NCI-H1694 treated with DMSO at 0.1 percent for 48 hours (cell line): ENCODE results near the gene GPR84.
"Not testable (repeated sequence)": the region's sequence is repeated elsewhere in the genome, so short reads cannot be mapped to it uniquely, and the experiment has no call there.

Source experiments
- DNase-seq: peaks from one replicate; lab custom pipeline; 2025; lab: John Stamatoyannopoulos, UW

GPR84 gene

DNA sequence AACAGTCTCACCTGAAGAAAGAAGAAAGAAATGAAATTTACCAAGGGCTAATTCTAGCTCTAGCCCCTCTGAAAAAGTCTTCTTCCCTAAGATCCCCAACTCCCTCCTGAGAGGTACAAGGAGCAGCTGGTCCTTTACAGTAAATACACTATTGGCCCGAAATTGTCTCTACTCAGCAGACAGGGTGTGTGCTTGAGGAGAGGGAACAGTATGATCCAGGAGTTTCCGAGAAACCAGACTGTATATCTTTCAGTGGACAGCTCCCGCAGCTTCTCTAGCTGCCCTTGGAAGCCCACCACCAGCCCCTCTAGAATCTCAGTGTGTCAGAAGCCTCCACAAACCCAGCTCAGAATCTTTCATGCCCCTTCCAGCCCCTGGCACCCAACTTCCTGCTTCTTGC is 8.1 kb downstream of the GPR84 start:
- no peak for DNase-seq

DNA sequence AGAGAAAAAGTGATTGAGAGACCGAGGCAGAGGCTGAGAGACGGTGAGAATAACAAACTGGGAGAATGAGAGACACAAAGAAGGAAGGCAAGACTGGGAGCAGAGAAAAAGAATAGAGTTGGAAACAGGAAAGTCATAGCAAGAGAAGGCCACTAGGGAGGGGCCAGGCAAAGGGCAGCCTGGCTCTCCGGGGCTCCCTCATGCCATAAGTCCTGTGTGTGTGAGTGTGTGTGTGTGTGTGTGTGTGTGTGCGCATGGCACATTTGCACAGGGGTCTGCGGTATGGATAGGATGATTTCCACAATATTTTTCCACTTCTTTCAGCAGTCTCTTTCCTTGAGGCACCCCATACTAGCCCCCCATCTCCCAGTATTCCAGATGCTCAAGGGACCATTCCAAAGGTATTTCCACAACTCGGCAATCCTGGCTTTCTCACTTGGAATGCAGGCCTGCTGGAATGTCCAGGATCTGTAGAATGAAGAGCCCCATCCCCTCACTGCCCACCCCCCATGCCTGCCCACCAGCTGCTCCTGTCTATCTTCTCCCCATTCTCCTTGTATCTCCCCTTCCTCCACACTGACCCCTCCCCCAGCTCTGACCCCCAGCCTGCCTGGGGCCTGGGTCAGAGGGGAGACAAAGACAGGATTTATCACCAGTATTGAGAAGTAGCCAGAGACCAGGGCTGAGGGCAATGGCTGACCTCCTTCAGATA is 9.0 kb downstream of the GPR84 start:
- DNase-seq = no peak

DNA sequence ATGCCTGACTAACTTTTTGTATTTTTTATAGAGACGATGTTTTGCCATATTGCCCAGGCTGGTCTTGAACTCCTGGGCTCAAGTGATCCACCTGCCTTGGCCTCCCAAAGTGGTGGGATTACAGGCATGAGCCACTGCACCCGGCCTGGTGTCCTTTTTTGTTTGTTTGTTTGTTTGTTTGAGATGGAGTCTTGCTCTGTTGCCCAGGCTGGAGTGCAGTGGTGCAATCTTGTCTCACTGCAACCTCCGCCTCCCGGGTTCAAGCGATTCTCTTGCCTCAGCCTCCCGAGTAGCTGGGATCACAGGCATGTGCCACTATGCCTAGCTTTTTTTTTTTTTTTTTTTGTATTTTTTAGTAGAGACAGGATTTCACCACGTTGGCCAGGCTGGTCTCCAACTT is 10.0 kb downstream of the GPR84 start:
- not testable (repeated sequence) for DNase-seq

DNA sequence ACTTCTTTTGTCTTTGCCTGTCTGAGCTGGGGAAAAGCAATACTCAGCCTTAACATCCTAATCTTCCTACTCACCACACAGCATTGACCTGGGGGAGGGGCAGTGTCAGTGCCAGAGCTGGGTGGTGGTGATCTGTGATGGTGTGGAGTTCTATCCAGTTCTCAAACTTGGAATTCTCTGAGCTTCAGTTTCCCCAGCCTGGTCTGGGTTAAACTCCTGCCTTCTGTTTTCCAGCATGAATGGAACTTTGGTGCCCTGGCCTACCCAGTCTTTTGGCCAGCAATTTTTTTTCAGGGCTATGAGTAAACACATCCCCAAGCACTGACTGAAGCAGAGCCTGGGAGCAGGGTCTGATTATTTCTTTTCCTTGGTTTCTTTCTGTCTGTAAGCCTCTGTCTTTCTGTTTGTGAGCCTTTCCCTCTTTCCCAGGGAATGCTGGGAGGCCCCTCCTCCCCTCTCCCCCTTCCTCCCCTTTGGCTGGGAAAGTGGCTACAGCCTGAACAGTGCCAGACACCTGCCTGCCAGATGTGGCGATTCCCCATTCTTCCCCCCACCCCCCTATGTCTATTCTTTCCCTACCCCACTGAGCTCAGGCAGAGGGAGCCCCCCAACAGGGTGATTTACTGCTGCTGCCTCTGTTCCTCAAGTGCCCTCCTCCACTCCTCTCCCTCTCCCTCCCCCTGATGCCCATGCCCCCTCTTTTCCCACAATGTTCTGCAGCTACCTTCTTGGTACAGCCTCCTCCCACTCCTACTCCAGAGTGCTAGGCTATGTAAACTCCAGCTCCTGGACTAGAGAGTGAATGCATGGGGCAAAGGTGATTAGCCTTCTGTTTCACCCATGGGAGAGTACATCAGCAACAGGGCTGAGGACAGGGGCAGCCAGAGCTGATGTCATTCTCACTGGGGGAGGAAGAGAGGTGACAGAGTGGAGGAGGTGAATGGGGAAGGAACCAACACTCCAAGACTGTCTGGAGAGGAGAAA is 11.1 kb downstream of the GPR84 start:
- DNase-seq = peak; percentile 21

DNA sequence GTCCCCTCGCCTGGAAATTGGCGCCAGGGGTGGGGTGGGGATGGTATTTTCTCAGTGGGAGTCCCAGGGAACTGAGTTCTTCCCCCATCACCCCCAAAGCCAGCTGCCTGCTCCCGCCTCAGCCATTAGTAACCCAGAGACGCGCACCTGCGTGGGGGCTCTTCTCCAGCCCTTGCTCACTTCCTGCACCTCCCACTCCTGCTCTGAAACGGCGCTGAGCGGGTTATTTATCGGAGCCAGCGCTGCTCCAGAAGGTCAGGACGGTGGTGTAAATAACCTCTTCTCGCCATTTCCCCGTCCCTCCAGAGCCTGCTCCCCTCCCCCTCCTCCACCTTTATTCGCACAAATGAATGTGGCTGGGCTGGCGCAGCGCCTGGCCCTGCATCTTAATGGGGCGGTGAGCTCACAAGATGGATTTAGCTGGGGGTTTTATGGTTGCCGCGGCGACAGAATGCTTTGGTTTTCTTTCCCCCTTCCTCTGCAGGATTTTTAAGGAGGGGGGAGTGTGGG is 12.2 kb downstream of the GPR84 start:
- peak; percentile 42 for DNase-seq

DNA sequence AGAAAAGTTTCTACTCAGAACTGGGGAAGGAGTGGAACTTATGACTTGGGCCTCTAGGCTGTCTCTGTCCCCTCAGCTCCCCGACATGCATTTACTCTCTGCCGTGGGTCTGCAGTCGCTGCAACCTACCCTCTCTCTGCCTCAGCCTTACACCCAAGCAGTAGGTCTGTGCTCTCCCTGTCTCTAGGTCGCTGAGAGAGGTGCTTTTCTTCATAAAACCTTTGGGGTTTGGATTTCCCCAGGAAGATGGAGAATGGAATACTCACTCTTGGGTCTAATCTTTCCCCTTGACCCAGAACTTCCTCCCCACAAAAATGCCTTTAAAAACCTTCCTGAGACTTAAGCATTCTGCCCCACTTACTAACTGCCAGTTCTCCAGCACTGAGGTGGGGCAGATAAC is 12.9 kb downstream of the GPR84 start:
- DNase-seq = no peak

DNA sequence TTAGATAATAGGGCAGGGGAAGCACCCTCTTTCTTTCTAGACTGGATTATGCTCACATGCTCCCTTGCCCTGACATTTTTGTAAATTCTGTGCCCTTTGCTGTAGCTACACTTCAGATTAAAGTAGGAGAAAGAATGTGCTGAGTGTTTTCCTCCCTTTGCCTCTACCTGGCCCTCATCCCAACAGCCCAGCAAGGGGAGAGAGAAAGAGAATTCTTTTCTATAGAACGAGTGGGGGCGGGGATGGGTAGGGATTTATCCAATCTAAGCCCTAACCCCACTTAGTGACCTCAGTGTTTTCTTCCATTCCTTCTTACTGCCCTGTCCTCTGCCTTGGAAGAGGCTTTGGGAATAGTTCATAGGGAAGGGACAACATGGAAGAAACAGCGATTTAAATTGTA is 13.5 kb downstream of the GPR84 start:
- DNase-seq = no peak

DNA sequence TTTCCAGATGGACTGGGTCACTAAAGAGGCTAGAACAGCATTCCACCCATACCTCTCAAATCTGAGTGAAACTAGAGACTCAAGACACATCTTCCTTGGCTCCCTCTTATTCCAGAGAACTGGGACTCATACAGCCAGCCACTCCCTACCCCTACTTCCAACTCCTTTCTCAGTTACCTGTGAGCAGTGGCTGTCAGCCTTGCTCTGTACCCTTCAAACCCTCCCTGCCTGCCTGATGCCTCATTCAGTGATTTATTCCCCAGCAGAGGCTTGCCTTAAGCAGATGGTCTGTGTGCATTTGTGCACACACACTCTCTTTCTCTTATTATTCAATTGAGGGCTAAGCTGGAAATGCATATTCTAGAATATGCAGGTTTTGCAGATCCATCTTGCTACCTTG is 14.6 kb downstream of the GPR84 start:
- DNase-seq = peak; percentile 37

DNA sequence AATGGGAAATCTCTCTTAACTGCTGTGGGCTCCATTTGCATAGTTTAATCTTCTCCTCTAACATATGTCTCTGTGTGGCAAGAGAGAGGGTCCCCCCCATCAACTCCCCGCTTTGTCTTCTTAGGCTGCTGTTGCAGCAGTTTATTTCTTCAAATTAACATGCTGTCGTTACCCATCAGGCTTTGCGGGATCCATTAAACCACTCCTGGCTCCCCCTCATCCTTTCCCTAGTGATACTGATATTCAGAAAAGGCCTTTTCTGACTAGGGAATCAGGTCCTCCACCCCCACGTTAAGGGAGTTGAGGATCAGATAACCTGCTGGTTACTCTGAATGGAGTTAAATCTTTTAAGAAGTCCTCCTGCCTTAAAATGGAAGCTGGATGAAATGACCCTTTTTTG is 15.2 kb downstream of the GPR84 start:
- no peak for DNase-seq

DNA sequence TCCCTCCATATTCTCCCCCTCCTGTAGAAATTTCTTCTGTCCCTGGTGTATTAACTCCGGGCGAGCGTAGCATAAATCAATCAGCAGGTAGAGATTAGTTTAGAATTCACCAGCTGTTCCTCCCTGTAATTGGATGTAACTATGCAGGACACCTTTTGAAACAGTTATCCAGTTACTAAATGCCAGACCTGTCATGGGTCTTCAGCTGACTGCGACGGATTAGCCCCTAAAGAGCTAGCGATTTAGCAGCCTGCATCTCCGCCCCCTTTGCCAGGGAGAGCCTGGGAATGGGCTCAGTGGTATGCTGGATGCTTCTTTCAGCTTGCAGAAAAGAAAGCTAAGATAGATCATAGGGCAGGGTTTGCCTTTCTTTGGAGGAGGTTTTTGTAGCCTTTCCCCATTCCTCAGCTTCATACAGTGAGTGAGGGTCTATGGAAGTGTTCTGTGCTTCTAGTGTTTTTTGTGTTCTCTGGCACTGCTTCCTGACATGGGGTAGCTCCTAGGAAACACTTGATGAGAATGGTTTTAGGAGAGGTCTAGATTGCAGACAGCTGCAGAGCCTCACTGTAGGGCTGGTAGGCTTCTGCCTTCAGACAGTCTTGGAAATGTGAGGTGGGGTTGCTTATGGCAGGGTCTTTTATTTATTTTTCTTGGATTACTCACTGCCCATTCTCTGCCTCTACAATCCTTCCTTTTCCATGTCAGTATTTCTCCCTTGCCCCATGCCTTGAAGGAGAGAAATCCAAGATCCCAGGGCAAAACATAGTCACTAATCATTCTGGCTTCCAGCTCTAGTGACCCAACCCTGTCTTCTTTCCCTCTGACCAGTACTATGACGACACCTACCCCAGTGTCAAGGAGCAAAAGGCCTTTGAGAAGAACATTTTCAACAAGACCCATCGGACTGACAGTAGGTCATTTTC is 22.6 kb downstream of the GPR84 start:
- peak; percentile 9 for DNase-seq

DNA sequence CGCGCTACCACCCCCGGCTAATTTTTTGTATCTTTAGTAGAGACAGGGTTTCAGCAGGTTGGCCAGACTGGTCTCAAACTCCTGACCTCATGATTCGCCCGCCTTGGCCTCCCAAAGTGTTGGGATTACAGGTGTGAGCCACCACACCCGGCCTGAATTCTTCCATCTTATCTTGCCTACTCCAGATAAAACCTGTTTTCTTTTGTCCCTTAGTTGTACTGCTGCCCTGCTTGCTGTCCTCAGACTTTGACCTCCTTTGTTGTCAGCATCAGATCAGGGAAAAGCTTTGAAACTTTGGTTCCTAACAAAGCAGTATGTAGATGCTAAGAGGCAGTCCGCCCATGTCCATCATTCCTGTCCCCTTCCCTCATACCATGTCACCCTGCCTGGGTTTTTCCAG is 23.4 kb downstream of the GPR84 start:
- no peak for DNase-seq

DNA sequence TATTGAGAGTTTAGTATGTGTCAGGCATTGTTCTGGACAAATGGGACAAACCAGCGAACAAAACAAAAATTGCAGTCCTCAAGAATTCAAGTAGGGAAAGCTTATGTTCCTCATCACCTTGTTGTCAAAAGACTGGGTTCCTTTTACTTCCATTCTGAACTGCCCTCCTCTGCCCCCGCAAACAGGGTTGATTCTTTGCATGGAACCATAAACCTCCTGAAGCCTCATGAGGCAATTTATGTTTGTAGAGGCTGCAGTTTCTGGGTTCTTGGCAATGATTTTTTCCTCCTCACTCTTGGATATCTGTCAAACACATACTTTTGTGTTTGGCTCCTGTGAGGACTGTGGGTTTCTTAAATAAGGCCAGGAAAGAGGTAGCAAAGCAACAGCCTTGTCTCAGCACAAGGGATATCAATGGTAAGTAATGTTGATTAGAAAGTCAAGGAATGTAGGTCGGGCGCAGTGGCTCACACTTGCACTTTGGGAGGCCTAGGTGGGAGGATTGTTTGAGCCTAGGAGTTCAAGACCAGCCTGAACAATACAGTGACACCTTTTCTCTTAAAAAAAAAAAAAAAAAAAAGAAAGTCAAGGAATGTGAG is 25.5 kb downstream of the GPR84 start:
- DNase-seq = no peak

DNA sequence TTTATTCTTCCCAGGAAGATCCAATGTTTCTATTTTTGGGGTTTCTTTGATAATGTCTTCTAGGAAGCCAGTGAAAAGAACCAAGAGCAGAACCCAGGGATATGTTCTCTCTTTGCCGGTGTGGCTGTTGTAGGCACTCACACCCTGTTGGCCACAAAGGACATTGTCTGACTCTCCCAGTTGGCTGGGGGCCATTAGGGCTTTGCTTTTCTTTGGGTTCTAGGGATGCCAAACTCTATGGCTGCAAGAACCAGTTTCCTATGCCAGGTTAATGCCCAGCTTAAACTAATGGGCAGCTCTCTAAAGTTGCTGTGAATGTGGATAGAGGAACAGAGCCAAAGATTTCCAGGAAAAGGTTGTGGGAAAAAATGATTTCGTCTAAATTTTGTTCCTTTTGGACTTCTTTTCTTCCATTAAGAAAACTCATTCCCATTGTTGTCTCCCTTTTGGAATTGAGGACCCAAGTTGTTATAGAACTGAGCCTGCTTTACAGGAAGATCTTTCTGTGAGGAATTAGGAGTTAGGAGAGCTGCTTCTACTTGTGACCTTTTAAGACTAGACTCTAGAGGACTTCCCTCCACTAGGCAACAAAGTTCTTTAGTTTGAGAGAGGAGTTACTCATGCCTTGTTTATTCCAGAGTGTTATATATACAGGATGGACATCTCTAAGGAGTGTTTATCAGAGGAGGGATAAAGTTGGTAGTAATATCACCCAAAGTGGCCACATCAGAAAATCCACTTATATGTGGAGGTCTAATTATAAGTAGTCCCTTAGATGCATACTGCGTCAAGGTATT is 26.2 kb downstream of the GPR84 start:
- no peak for DNase-seq

DNA sequence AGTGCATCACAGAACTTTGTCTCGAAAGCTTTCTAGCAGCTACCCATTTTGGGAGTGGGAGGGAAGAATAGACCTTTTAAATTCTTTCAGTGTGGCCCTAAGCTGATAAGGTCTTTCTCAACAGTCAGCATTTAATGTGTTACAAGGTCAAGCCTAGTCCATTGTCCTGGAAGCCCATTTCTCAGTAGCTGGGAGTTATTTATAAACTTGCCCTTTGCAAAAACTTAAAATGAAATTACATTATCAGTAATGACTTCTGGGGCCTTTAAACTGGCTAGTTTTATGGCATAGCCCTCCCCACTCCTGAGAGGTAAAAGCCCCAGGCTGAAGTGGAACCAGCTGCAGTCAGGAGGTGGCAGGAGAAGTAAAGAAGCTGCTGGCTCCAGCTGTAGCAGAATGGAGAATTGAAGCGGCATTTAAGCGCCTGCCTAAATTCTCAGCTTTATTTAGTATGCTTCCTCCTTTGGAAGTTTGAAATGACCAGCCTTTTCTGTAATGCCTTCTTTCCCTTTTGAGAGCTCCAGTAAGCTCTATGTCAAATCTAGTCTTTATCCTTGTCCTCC is 26.9 kb downstream of the GPR84 start:
- no peak for DNase-seq

DNA sequence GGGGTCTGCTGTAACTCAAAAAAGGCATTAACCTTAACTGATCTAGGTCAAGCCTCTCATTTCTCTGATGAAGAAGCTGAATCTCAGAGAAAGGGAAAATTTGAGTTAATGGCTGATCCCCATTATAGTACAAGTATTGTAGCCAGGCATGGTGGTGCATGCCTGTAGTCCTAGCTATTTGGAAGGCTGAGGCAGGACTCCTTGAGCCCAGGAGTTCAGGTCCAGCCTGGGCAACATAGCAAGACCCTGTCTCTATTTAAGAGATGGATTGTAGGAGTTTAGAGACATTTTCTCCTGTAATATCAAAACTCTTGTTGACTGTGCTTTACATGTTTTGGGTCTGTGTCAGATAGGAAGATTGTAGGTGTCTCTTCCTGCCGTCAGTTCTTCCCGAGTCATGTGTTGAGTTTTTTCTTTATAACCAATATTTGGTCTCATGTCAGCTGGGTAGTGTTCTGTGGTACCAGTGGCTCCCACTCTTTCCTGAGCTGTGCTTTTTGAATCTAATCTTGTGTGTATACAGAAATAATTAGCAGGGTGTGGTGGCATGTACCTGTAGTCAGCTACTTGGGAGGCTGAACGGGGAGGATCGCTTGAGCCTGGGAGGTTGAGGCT is 30.8 kb downstream of the GPR84 start:
- DNase-seq = no peak

DNA sequence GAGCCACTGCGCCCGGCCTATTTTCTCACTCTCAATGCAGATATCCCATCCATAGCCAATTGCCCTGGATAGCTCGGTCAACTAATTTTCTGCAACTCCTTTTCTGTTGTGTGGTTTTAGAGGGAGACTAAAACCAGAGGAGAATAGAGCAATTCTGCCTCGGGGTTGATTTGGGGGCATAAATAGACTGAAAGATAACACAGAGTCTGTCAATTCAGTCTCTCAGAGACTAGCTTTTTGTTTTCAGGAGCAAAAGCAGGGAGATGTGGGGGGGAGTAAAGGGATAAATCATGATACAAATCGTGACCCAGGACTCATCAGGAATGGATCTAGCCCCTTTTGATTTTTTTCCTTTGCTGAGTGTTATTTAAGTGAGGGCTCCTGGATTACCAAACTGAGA is 32.8 kb downstream of the GPR84 start:
- DNase-seq = no peak

DNA sequence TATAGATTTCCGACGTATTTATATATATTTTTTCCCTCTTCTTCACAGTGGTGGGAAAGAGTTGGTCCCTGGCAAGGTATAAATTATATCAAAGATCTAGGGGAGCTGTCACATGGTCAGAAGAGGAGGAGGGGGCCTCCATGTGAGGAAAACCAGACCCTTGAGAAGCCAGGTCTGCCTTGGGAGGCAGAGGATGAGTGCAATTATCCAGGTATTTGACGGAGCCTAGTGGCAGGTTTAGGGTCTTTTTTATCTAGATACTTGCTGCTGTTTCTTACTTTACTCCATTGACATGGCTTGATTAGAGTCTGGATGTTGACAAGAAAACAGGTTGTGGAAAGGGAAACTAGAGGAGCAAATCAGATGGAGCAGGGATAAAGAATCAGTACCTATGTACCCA is 33.8 kb downstream of the GPR84 start:
- no peak for DNase-seq

DNA sequence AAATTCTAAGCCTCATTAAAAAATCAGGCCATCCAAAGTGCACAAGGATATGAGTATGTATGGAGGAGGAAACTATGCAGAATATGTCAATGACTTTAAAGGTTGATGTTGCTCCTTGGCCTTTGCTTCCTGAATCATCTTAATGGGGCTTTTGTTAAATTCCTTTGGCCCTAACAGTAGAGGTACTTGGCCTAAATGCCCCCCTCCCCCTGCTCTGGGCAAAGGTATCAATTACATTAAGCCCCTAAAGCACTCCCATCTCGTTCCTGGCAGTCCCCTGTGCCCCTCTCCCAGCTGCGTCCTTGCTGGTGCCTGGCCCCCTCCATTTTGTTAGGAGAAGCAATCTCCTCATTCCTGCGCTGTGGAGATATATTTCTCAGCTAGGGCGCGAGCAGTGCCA is 34.5 kb downstream of the GPR84 start:
- DNase-seq = no peak

DNA sequence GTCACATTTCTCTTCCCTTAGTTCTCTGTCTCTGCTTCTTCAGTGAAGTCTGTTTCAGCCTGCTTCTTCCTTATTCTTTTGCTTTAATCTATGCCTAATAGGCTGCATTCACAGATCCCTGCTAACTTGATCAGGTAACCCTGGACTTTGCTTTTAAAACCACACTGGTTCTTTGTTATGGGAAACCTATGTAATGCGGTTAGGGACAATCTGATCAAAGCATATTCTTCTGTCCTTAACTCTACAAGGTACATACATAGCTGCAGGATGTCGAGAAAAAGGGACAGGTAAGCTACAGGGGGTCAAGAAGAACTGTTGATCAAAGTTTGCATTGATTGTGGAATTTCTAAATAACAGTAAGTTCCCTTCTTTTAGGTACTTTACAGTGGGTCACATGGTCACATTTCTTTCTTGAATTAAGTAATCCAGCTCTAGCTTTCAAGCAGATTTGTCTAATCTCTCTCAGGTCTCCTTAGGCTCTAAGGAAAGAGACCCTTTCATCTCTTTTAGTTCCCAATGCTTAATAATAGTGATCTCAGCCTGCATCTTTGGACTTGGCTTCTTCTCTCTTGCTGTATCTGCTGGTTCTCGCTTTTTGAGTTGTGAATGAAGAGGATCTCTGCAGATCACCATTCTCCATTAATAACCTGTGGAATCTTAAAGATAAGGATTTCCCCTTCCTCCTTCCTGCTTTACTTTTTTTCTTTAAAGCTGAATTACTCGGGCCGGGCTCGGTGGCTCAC is 35.5 kb downstream of the GPR84 start:
- DNase-seq = no peak
